ENCODE measurements around the gene SPATA3.

DNA sequence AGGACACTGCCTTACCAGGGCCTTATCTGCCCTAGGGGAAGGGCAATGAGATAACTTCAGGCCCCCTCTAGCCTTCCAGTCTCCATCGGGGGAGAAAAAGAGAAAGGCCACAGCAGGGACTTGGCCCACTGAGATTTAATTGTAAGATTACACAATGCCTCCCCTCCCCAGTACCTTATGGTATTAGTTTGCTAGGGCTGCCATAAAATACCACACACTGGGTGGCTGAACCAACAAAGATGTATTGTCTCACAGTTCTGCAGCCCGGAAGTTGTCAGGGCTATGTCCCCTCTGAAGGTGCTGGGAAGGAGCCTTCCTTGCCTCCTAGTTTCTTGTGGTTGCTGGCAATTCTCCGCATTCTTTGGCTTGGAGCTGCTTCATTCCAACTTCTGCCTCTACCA lies 34.8 kb upstream of the SPATA3 start:
- TF ChIP-seq, protein P1, sequence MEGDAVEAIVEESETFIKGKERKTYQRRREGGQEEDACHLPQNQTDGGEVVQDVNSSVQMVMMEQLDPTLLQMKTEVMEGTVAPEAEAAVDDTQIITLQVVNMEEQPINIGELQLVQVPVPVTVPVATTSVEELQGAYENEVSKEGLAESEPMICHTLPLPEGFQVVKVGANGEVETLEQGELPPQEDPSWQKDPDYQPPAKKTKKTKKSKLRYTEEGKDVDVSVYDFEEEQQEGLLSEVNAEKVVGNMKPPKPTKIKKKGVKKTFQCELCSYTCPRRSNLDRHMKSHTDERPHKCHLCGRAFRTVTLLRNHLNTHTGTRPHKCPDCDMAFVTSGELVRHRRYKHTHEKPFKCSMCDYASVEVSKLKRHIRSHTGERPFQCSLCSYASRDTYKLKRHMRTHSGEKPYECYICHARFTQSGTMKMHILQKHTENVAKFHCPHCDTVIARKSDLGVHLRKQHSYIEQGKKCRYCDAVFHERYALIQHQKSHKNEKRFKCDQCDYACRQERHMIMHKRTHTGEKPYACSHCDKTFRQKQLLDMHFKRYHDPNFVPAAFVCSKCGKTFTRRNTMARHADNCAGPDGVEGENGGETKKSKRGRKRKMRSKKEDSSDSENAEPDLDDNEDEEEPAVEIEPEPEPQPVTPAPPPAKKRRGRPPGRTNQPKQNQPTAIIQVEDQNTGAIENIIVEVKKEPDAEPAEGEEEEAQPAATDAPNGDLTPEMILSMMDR (IDR thresholded peaks at IDR 0.05; ENCODE audit: insufficient read depth, low read length, poor library complexity, severe bottlenecking): no peak
- no peak for TF ChIP-seq EZH2phosphoT487 (conservative IDR thresholded peaks at IDR 0.05; ENCODE audit: low read length)

Measured in SU-DHL-6 (cell line).